Measurements from ENCODE around the gene CCDC9B.

CCDC9B gene

DNA sequence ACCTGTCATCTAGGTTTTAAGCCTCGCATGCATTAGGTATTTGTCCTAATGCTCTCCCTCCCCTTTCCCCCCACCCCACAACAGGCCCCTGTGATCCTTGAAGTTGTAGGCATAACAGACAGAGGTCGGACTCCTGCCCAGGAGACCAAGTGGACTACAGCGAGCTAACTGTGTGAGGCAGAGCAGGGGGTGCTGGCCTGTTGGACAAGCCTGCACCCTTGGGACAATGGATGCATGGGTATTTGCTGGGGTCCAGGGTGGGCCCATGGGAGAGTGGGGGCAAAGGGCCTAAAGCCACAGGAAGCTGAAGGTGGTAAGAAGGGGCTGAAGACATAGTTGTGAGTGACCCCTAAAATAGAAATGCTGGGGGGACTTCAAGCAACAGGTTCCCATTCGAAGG, 35.5 kb downstream of the CCDC9B start:
- TF ChIP-seq CTCF (IDR thresholded peaks at IDR 0.05), result no peak

DNA sequence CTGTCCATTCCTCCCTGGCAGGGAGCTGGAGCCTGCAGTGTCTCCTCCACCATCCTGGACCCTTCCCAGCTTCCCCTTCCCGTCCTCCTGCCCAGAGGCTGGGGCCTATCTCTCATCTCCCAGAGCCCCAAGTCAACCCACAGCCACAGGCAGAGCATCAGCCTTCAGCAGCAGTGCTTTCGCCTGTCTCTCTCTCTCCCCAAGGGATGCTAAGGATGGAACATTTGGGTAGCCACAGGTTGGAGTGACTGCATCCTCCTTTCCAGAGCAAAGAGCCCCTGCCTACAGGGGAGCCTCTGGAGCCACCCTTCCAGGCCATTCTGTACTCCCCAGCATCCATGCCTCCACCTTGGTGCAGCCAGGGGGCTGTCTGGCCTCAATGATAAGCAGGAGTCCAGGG, 37.2 kb downstream of the CCDC9B start:
- TF ChIP-seq CTCF (IDR thresholded peaks at IDR 0.05), result no peak

DNA sequence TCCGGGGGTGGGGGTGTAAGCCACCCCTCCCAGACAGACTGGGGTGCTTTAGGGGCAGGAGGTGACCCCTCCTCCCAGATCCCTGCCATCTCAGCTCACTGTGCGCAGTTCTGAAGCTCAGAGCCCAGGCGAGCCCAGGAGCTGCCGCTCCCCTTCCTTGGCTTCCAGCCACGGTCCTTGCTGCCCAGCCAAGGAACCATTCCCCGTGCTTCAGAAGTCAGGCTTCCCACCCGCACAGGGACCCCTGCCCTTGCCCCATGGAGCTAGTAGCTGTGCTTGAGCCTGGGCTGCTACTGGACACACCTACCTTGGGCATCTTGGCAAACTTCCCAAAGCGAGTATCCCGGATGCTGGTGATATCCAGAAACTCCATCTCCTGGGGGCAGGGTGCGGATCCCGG, 37.8 kb downstream of the CCDC9B start:
- TF ChIP-seq CTCF (IDR thresholded peaks at IDR 0.05), result no peak

DNA sequence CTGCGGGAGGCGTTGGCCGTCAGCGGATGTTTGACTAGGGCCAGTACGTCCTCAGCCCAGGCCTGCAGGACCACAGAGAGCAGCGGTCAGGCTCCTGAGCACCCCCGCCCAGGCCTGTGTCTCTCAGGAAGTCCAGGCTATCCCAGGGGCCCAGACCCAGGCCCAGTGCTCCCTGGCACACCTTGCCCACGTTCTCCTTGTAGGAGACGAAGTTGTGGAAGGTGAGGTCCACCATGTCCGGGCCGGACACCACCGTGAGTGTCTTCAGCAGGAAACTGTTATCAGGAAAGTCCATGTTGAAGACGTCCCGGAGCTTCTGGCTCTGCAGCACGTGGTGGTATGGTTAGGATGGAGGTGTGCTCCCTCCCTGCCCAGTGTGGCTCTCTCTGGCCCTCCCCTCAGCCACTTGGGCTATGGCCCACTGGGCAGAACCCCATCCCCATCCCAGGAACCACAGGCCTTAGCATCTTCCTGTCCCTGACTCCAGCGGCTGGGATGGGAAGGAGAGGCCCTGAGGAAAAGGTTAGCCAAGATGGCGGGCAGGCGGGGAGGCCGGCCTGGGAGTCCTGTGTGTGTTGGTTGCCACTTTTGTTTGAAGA, 38.4 kb downstream of the CCDC9B start:
- TF ChIP-seq CTCF (IDR thresholded peaks at IDR 0.05), result no peak

- no peak for TF ChIP-seq CTCF (IDR thresholded peaks at IDR 0.05)
Measured at GRCh38 chr15:40301467-40302179, 39.1 kb downstream of the CCDC9B start.

DNA sequence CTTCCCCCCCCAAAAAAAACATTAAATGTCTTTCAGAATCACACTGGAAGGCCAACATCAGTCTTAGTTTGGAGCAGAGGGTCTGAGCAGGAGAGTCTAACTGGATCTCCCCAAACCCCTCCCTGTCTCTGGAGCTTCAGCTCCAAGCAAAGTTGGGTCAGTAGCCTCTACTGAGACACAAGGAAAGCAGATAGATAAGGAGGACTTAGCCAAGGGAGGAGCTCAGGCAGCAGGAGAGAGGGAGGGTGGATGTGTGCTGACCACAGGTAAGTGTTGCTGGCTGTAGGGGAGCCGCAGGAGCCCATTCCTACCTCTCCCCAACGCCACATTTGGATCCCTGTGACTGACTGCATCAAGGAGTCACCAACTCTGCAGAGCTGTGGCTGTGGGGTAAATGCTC, 40.0 kb downstream of the CCDC9B start:
- TF ChIP-seq CTCF (IDR thresholded peaks at IDR 0.05), result no peak

DNA sequence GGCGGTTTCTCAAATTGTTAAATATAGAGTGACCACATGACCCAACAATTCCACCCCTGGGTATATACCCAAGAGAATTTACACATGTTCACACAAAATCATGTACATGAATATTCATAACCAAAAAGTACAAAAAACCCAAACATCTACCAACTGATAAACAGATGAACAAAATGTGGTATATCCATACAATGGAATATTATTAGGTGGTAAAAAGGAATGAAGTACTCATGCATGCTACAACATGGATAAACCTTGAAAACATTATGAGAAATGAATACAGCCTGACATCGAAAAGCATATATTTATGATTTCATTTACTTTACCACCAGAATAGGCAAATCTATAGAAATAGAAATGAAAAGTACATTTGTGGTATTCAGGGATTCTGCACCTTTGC, 40.4 kb downstream of the CCDC9B start:
- no peak for TF ChIP-seq CTCF (IDR thresholded peaks at IDR 0.05)

All from LNCAP (cell line).